Upper lobe of left lung (tissue), 4 donors: ENCODE data around the gene CDC42BPA.
"Not testable (repeated sequence)": the region's sequence is repeated elsewhere in the genome, so short reads cannot be mapped to it uniquely, and the experiment has no call there.

Source experiments
- CTCF ChIP-seq, 6 experiments: fragments of 450-650 bp in 4 of 6; fragments of 200-600 bp in 2 of 6; sonication (generic) in 2 of 6; IDR thresholded peaks; one replicate each; pipeline ENCODE4 v1.5.1; 2016 to 2019; ENCODE audit warnings: antibody characterized with exemption in 6 of 6
- EP300 ChIP-seq, 4 donors: sonication (generic); formaldehyde crosslinking; IDR thresholded peaks; one replicate each; pipeline ENCODE4 v1.5.1; 2017; ENCODE audit warnings: antibody characterized with exemption in 4 of 4, control low read depth in 2 of 4
- POLR2AphosphoS5 ChIP-seq, 2 donors: sonication (generic); formaldehyde crosslinking; IDR thresholded peaks; one replicate each; pipeline ENCODE4 v1.5.1; 2017; ENCODE audit warnings: antibody characterized with exemption in 2 of 2

- not testable (repeated sequence) for TF ChIP-seq CTCF, EP300, POLR2AphosphoS5 (IDR thresholded peaks at IDR 0.05)
These were observed 17.8 kb upstream of the CDC42BPA start for GRCh38 chr1:227336136-227336535.
